Activated CD8-positive, alpha-beta memory T cell treated with anti-CD3 and anti-CD28 coated beads, Interleukin-2, amount 10 ng/mL, durations not matched to agents 7 days and 5 days (primary cell): ENCODE results near the gene PDIA5. TPM values are rescaled to one million over a fixed set of nuclear protein-coding genes. Genes with fewer than 3 reads are reported as not detected.

Experiments used
- ATAC-seq: fragments of 150-1000 bp; cut with Tn5 transposase; one replicate; pipeline ENCODE4 v1.10.0; 2021; ENCODE audit warnings: moderate library complexity
- CTCF ChIA-PET: fragments of 350-600 bp; sonication (Branson Sonifier 250); formaldehyde crosslinking; loops from one replicate; lab custom pipeline; 2021; ENCODE audit warnings: antibody characterized with exemption; lab: Charles Lee
- DNase-seq: peaks from one replicate; pipeline ENCODE4 v3.0.0-alpha.2; 2020
- H3K27ac Mint-ChIP-seq: one replicate; pipeline ENCODE4 v1.8.0; 2021; ENCODE audit warnings: mild to moderate bottlenecking, mixed read lengths
- H3K27me3 Mint-ChIP-seq: one replicate; pipeline ENCODE4 v1.8.0; 2021; ENCODE audit warnings: mixed read lengths
- H3K36me3 Mint-ChIP-seq: one replicate; pipeline ENCODE4 v1.8.0; 2021; ENCODE audit warnings: mild to moderate bottlenecking, mixed read lengths
- H3K4me1 Mint-ChIP-seq: one replicate; pipeline ENCODE4 v1.8.0; 2021; ENCODE audit warnings: mixed read lengths
- H3K4me3 Mint-ChIP-seq: one replicate; pipeline ENCODE4 v1.8.0; 2021; ENCODE audit warnings: mild to moderate bottlenecking, moderate library complexity, mixed read lengths
- H3K9me3 Mint-ChIP-seq: one replicate; pipeline ENCODE4 v1.8.0; 2022; ENCODE audit warnings: low read depth, mixed read lengths
- microRNA-seq: library from miRNA; unstranded; fragments of <30 nt; microRNA quantifications from one replicate; pipeline ENCODE4 v1.2.0, GENCODE V29; 2022
- total RNA-seq, 2 experiments: library from RNA; stranded (reverse); gene quantifications; one replicate each; pipeline ENCODE4 v1.2.3, GENCODE V29; 2021

The PDIA5 gene
- total RNA-seq, 2 experiments from 2014 or later: 9.4 to 11.1 TPM

DNA sequence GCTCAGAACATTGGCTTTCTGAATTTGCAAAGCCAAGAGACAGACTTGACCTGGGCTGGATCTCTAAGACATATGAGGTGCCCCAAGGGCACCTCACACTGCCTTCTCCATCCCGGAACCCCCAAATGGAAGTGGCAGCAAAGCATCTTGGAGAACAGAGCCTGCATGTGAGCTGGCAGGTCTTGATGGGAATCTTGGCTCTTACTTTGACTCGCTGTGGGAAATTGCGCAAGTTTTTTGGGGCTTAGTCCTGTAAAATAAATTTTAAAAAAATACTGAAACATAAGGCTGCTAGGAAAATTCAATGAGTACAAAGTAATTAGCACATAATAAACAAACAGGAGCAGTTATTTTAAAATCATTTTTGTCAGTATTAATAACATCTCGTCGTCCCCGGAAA is 121.2 kb downstream of the PDIA5 start:
- CTCF ChIA-PET: no interaction called here
- Mint-ChIP-seq H3K27ac (no peak overlapping the region), H3K27me3 (no peaks in the 10 kb centered on the region), H3K36me3 (no peaks in the 10 kb centered on the region), H3K9me3 (no peaks in the 10 kb centered on the region), H3K4me1 (no peaks in the 10 kb centered on the region), H3K4me3 (no peak overlapping the region)
- DNase-seq (no peak), ATAC-seq (no peak)

DNA sequence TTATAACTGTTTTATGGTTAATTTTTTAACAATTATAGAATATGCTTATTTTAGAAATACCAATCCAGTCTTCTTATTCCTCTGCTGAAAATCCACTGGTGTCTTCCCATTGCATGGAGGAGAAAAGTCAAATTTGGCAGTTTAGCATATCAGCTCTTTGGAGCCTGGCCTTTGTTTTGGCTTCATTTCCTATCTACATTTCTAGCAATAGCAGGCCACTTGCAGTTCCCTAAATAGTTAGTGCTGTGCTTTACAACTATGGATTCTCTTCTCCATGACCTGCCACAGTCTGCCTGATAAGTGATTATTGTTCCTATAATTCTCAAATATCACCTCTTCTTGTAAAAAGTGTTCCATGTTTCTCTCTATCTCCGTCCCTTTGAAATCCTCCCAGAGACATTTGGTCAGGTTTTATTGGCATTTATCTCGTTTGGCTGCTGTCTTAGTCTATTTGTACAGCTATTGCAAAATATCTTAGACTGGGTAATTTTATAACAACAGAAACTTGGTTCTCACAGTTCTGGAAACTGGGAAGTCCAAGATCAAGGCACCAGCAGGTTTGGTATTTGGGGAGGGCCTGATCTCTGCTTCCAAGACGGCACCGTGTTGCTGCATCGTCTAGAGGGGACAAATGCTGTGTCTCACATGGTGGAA is 126.8 kb downstream of the PDIA5 start:
- no peaks in the 10 kb centered on the region for H3K4me1 Mint-ChIP-seq
- ATAC-seq: no peak
- CTCF ChIA-PET: no interaction called here
- H3K27me3 Mint-ChIP-seq: peaks cover 6% of the 10 kb centered on the region
- no peak for DNase-seq
- H3K4me3 Mint-ChIP-seq: no peak overlapping the region
- no peak overlapping the region for H3K27ac Mint-ChIP-seq
- H3K36me3 Mint-ChIP-seq: no peaks in the 10 kb centered on the region
- peaks cover 2% of the 10 kb centered on the region for H3K9me3 Mint-ChIP-seq

DNA sequence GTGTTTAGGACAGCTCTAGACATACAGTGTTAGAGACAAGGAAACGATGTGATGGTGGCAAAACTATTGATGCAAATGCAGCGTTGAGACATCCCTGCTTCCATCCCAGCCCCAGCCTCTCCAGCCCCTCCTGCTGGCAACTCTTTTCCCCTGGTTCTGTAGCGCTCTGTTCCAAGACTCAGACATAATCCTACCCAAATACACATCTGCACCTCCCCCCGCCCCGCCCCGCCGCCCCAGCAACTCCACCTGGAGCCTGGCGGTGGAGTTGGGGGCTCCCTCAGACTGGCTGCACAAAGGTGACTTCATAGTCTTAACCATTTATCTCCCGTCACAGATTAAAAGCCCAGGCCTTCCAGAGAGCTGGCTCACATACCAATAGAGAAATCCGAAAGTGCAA is 127.7 kb downstream of the PDIA5 start:
- DNase-seq (no peak), ATAC-seq (no peak)
- H3K4me3 Mint-ChIP-seq: no peak overlapping the region
- no peaks in the 10 kb centered on the region for H3K4me1 Mint-ChIP-seq
- no peak overlapping the region for H3K27ac Mint-ChIP-seq
- H3K27me3 Mint-ChIP-seq: peaks cover 9% of the 10 kb centered on the region
- CTCF ChIA-PET: no interaction called here
- H3K36me3 Mint-ChIP-seq: no peaks in the 10 kb centered on the region
- H3K9me3 Mint-ChIP-seq: peaks cover 5% of the 10 kb centered on the region

DNA sequence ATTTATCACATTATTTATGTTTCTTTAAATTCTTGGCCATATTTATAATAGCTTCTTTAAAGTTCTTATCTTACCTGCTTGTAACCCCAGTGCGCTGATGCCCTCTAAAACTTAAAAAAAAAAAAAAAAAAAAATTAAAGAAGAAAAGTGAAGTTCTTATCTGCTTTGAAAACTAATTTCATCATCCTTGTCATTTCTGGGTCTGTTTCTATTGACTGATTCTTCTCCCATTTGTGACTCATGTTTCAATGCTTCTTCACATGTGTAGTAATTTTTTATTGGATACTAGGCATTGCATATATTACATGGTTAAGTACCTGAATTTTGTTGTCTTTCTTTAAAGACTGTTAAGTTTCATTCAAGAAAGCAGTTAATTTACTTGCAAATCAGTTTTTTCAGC is 131.5 kb downstream of the PDIA5 start:
- no peak overlapping the region for H3K4me3 Mint-ChIP-seq
- CTCF ChIA-PET: interaction anchor here (0.8 to 0.9 kb wide), 2 partner anchors 12 to 382 kb away, joined by 3 read pairs; no protein-coding TSS in a partner anchor
- no peak for ATAC-seq
- H3K27me3 Mint-ChIP-seq: peaks cover 9% of the 10 kb centered on the region
- H3K4me1 Mint-ChIP-seq: peaks cover 21% of the 10 kb centered on the region
- DNase-seq: no peak
- no peaks in the 10 kb centered on the region for H3K36me3 Mint-ChIP-seq
- no peak overlapping the region for H3K27ac Mint-ChIP-seq
- H3K9me3 Mint-ChIP-seq: peaks cover 5% of the 10 kb centered on the region

DNA sequence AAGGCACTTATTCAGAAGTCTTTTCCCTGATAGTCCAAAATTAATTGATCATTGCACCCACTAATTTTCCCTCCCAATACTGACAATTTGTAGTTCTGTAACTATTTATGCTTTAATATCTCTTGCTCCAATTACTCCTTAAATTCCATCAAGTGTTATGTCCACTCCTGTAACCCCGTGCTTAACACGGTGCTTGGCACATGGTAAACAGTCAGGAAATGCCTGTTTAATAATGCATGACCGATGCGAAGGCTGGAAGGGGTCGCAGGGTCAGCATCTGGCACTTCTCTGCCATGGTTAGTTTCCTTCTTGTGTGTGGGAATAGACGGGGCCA is 134.4 kb downstream of the PDIA5 start:
- peak overlapping the region; percentile 86 for H3K4me3 Mint-ChIP-seq
- H3K4me1 Mint-ChIP-seq: peaks cover 26% of the 10 kb centered on the region
- ATAC-seq (no peak), DNase-seq (no peak)
- H3K27me3 Mint-ChIP-seq: peaks cover 3% of the 10 kb centered on the region
- peak overlapping the region; percentile 94 for H3K27ac Mint-ChIP-seq
- H3K9me3 Mint-ChIP-seq: peaks cover 5% of the 10 kb centered on the region
- CTCF ChIA-PET: interaction anchor here (1.0 kb wide), 1 partner anchor 407 kb away, joined by 3 read pairs; the partner anchor contains the start of gene HSPBAP1
- no peaks in the 10 kb centered on the region for H3K36me3 Mint-ChIP-seq

DNA sequence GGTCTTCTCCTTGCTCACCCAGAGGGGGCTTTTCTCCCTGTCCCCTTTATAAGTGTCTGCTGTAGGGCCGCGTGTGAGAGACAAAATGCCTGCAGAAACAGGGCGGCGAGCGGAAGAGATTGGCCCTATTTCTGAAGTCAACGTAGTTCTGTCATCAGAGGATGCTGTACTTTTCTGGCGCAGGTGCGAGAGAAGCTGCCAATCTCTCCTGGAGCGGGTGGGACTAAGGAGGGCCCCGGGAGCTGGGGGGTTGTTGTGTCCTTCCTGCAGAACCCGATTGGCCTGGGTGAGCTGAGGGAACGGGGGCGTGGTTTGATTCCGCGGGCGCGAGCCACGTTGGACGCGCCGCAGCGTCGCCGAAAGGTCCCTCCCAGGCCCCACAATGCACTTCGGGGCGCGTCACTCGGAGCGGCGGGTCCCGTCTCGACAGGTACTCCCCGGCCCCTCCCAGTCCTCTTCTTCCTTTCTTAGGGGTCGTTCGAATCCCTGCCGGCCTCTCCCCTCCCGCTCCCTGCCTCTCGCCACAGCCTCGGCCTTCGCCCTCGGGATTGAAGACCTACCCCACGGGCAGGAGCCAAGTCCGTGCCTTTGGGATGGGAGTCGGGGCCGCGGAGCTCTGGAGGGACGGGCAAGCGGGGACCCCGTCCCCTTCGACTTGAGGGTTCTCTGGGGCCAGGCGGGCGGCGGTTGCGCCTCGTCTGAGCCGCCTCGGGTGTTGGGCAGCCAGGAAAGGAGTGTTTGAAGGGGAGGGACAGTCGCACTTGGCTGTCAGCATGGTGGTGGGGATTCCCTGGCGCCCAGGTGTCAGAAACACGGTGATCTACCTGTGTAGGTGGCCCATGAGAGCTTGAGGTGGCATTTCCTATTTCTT is 135.0 kb downstream of the PDIA5 start, which contains the start of gene SEC22A:
Gene SEC22A (plus strand): TSS at position 387 of the 871 bp plus-strand sequence. CDS start 7,275 bp downstream, outside the sequence.
- Mint-ChIP-seq H3K9me3 (peaks cover 5% of the 10 kb centered on the region), H3K4me3 (peak within 1 kb of the TSS; percentile 86), H3K36me3 (peaks cover under 1% of the 10 kb centered on the region), H3K27ac (peak within 1 kb of the TSS; percentile 94), H3K4me1 (peaks cover 26% of the 10 kb centered on the region), H3K27me3 (peaks cover 3% of the 10 kb centered on the region)
- ATAC-seq: peak; percentile 99
- CTCF ChIA-PET: interaction anchor here (1.0 to 1.1 kb wide), 2 partner anchors 13 to 408 kb away, joined by 3 to 4 read pairs; partner anchors contain the start of gene HSPBAP1
- DNase-seq: peak; percentile 98

DNA sequence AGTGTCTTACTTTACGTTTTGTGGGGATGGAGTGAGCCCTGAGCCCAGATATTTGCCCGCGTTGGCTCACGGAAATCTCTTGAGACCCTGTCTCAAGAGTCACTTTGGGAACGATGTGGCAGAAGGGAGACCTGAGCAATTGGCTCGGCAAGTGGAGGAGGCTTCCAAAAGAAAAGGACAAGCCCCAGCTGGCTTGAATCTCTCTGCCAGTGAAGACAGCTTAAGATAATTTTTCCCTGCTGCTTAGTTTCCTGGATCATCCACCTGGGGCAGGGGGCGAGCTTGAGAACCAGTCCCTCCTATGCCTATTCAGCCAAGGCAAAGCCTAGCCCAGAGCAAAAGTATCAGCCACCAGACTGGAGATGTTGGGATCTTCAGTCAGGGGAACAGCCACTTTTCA is 135.6 kb downstream of the PDIA5 start:
- CTCF ChIA-PET: interaction anchor here (1.1 kb wide), 1 partner anchor 12 kb away, joined by 4 read pairs; no protein-coding TSS in a partner anchor
- Mint-ChIP-seq H3K27me3 (peaks cover 3% of the 10 kb centered on the region), H3K4me1 (peaks cover 26% of the 10 kb centered on the region), H3K36me3 (peaks cover 2% of the 10 kb centered on the region), H3K4me3 (peak overlapping the region; percentile 86), H3K9me3 (peaks cover 5% of the 10 kb centered on the region), H3K27ac (peak overlapping the region; percentile 94)
- ATAC-seq (no peak), DNase-seq (no peak)

Small RNA genes within 50 kb of the gene (microRNA-seq; reads per million reads assigned to microRNA genes)
- not detected for gene MIR7110

Other genes with a start within 250 kb of the PDIA5 start
- not detected for gene SEMA5B, start 39.3 kb upstream of the PDIA5 start, total RNA-seq
- 10 to 100 TPM; 14.5 to 15.2 TPM for gene SEC22A, start 134.9 kb downstream of the PDIA5 start, total RNA-seq